SHP77 treated with DMSO at 0.1 percent for 48 hours (cell line): Measurements from ENCODE around the gene CDCA3.
"Not testable (repeated sequence)": the region's sequence is repeated elsewhere in the genome, so short reads cannot be mapped to it uniquely, and the experiment has no call there.

Source experiments
- DNase-seq: peaks from one replicate; lab custom pipeline; 2025; lab: John Stamatoyannopoulos, UW

Gene CDCA3

GRCh38 chr12:6851153-6851920, at the start of gene CDCA3:
CDCA3 (minus strand) TSS chr12:6851286; CDS start chr12:6850952, 334 bp downstream.
- peak; percentile 77 for DNase-seq

- no peak for DNase-seq
Measured at GRCh38 chr12:6899837-6900519, 48.9 kb upstream of the CDCA3 start.

- DNase-seq: no peak
Measured at GRCh38 chr12:6899427-6899826, 48.3 kb upstream of the CDCA3 start.

GRCh38 chr12:6896846-6897435, 45.9 kb upstream of the CDCA3 start:
- DNase-seq: no peak

GRCh38 chr12:6894321-6894720, 43.2 kb upstream of the CDCA3 start:
- DNase-seq: no peak

- not testable (repeated sequence) for DNase-seq
Measured at GRCh38 chr12:6892683-6893082, 41.6 kb upstream of the CDCA3 start.

GRCh38 chr12:6891646-6892001, 40.5 kb upstream of the CDCA3 start:
- DNase-seq: no peak

GRCh38 chr12:6890789-6891645, 39.9 kb upstream of the CDCA3 start:
- DNase-seq: peak; percentile 61

- DNase-seq: not testable (repeated sequence)
Measured at GRCh38 chr12:6889775-6890573, 38.9 kb upstream of the CDCA3 start.

GRCh38 chr12:6888794-6889193, 37.7 kb upstream of the CDCA3 start:
- not testable (repeated sequence) for DNase-seq

- no peak for DNase-seq
Measured at GRCh38 chr12:6888360-6888759, 37.3 kb upstream of the CDCA3 start.

- no peak for DNase-seq
Measured at GRCh38 chr12:6887460-6887859, 36.4 kb upstream of the CDCA3 start.

- not testable (repeated sequence) for DNase-seq
Measured at GRCh38 chr12:6886206-6886999, 35.3 kb upstream of the CDCA3 start.

- DNase-seq: no peak
Measured at GRCh38 chr12:6884539-6884938, 33.5 kb upstream of the CDCA3 start.

GRCh38 chr12:6883683-6884082, 32.6 kb upstream of the CDCA3 start:
- no peak for DNase-seq

- no peak for DNase-seq
Measured at GRCh38 chr12:6883252-6883651, 32.2 kb upstream of the CDCA3 start.

- DNase-seq: not testable (repeated sequence)
Measured at GRCh38 chr12:6879824-6880223, 28.7 kb upstream of the CDCA3 start.

- not testable (repeated sequence) for DNase-seq
Measured at GRCh38 chr12:6874015-6874368, 22.9 kb upstream of the CDCA3 start.

GRCh38 chr12:6873094-6874014, 22.3 kb upstream of the CDCA3 start, which contains the start of gene SPSB2:
SPSB2 (minus strand) TSS chr12:6873303; CDS start chr12:6872901, 402 bp downstream.
- DNase-seq: peak; percentile 55
